Endothelial cell of umbilical vein (primary cell): ENCODE measurements around the gene MID2. TPM values are rescaled to one million over a fixed set of nuclear protein-coding genes. Genes with fewer than 3 reads are reported as not detected.

Experiments
- BruUV-seq: library from RNA; stranded (reverse); fragments of 400-500 nt; replicated peaks from 2 replicates; lab custom pipeline; 2021; lab: Mats Ljungman, UMichigan
- CTCF ChIA-PET: fragments of 300-600, 350-600 bp; sonication (Branson Sonifier 250); formaldehyde crosslinking; loops from one replicate; lab custom pipeline; 2021; ENCODE audit warnings: antibody characterized with exemption, inconsistent platforms; lab: Charles Lee
- POLR2A ChIA-PET: fragments of 300-600, 350-600 bp; sonication (Branson Sonifier 250); formaldehyde crosslinking; loops from one replicate; lab custom pipeline; 2021; ENCODE audit warnings: antibody characterized with exemption, inconsistent platforms; lab: Charles Lee
- DNase-seq: peaks from one replicate; pipeline ENCODE4 v3.0.0-alpha.2; 2011; ENCODE audit warnings: low read depth, low spot score
- FAIRE-seq: peaks from 2 replicates; lab custom pipeline; 2011; peaks lifted over from hg19 to GRCh38; lab: Jason Lieb, UNC
- H2AFZ ChIP-seq: 2 replicates; pipeline ENCODE4 v1.6.0; 2012; ENCODE audit warnings: low read depth, low read length, control low read depth, inconsistent platforms
- H3K27ac ChIP-seq: 2 replicates; pipeline ENCODE4 v1.5.1; 2011; ENCODE audit warnings: low read depth, mild to moderate bottlenecking, control low read depth, low read length, moderate library complexity; ENCODE audit not compliant: insufficient read depth
- H3K27me3 ChIP-seq, 2 experiments: 2 replicates each; pipeline versions ENCODE4 v1.6.0 to v1.6.1; 2011; ENCODE audit warnings: low read length in 2 of 2, mixed read lengths in 1 of 2; ENCODE audit not compliant: control insufficient read depth in 2 of 2, insufficient read depth in 2 of 2
- H3K36me3 ChIP-seq, 2 experiments: 2 replicates in 1 of 2; 3 replicates in 1 of 2; pipeline ENCODE4 v1.5.1; 2011; ENCODE audit warnings: low read length in 2 of 2, mild to moderate bottlenecking in 1 of 2, moderate library complexity in 1 of 2; ENCODE audit not compliant: control insufficient read depth in 2 of 2, insufficient read depth in 2 of 2; ENCODE audit errors: extremely low read depth in 1 of 2
- H3K4me1 ChIP-seq: 3 replicates; pipeline ENCODE4 v1.5.1; 2011; ENCODE audit warnings: mild to moderate bottlenecking, low read length; ENCODE audit not compliant: control insufficient read depth, insufficient read depth; ENCODE audit errors: extremely low read depth
- H3K4me2 ChIP-seq: 2 replicates; pipeline ENCODE4 v1.6.1; 2011; ENCODE audit warnings: low read length, control low read depth, mixed read lengths; ENCODE audit not compliant: insufficient read depth
- H3K4me3 ChIP-seq, 3 experiments: fragments of 200-600 bp in 1 of 3; sonication (generic), shearing (Covaris generic) in 1 of 3; replicated peaks in 1 of 3; 2 replicates each; pipeline ENCODE4 v1.5.1; 2011 to 2016; ENCODE audit warnings: control low read depth in 3 of 3, low read length in 3 of 3, mild to moderate bottlenecking in 2 of 3, inconsistent platforms in 1 of 3, low read depth in 1 of 3, moderate library complexity in 1 of 3; ENCODE audit not compliant: insufficient read depth in 1 of 3
- H3K79me2 ChIP-seq: 2 replicates; pipeline ENCODE4 v1.6.0; 2012; ENCODE audit warnings: low read length, inconsistent platforms; ENCODE audit not compliant: control insufficient read depth, insufficient read depth
- H3K9ac ChIP-seq: replicated peaks from 2 replicates; pipeline ENCODE3; 2011; ENCODE audit warnings: low read length, control low read depth; ENCODE audit not compliant: insufficient read depth; ENCODE audit errors: extremely low read depth
- H3K9me1 ChIP-seq: replicated peaks from 3 replicates; pipeline ENCODE4 v1.6.0; 2011; ENCODE audit warnings: mild to moderate bottlenecking, low read length; ENCODE audit not compliant: control insufficient read depth, insufficient read depth; ENCODE audit errors: extremely low read depth
- H3K9me3 ChIP-seq: replicated peaks from 2 replicates; pipeline ENCODE4 v1.5.1; 2012; ENCODE audit warnings: low read length, inconsistent platforms; ENCODE audit not compliant: control insufficient read depth, insufficient read depth
- H4K20me1 ChIP-seq: replicated peaks from 2 replicates; pipeline ENCODE3; 2011; ENCODE audit warnings: mild to moderate bottlenecking, low read length; ENCODE audit not compliant: control insufficient read depth, insufficient read depth; ENCODE audit errors: extremely low read depth
- CTCF ChIP-seq, 2 donors: IDR thresholded peaks; 1 replicate in 1 of 2; 2 replicates in 1 of 2; pipeline ENCODE4 v1.5.1; 2011; ENCODE audit warnings: low read length in 2 of 2, mild to moderate bottlenecking in 2 of 2, moderate library complexity in 2 of 2, control low read depth in 1 of 2, inconsistent platforms in 1 of 2, low read depth in 1 of 2; ENCODE audit not compliant: insufficient read depth in 1 of 2; ENCODE audit errors: extremely low read depth in 1 of 2
- EZH2 ChIP-seq: IDR thresholded peaks from 2 replicates; pipeline ENCODE4 v1.6.1; 2012; ENCODE audit warnings: borderline replicate concordance, low read depth, mild to moderate bottlenecking, moderate library complexity, low read length, inconsistent platforms; ENCODE audit not compliant: severe bottlenecking
- FOS ChIP-seq: IDR thresholded peaks from 2 replicates; pipeline ENCODE4 v1.6.1; 2011; ENCODE audit warnings: mild to moderate bottlenecking, low read length, moderate library complexity, borderline replicate concordance; ENCODE audit not compliant: insufficient read depth
- GATA2 ChIP-seq: IDR thresholded peaks from 2 replicates; pipeline ENCODE4 v1.7.0; 2011; ENCODE audit warnings: low read depth, mild to moderate bottlenecking, moderate library complexity, mixed read lengths, low read length; ENCODE audit not compliant: insufficient read length, insufficient read depth
- JUN ChIP-seq: IDR thresholded peaks from 2 replicates; pipeline ENCODE4 v1.6.1; 2011; ENCODE audit warnings: borderline replicate concordance, low read depth; ENCODE audit not compliant: insufficient read length, insufficient read depth
- MAX ChIP-seq: IDR thresholded peaks from 2 replicates; pipeline ENCODE4 v1.6.1; 2011; ENCODE audit not compliant: insufficient read depth, insufficient read length
- MYC ChIP-seq: IDR thresholded peaks from one replicate; pipeline ENCODE4 v1.6.1; 2011; ENCODE audit warnings: mild to moderate bottlenecking, low read depth, low read length
- POLR2A ChIP-seq: IDR thresholded peaks from 2 replicates; pipeline ENCODE4 v1.6.1; 2012; ENCODE audit warnings: low read depth, mild to moderate bottlenecking, control low read depth, low read length
- POLR2AphosphoS5 ChIP-seq: IDR thresholded peaks from 2 replicates; pipeline ENCODE4 v1.6.1; 2012; ENCODE audit warnings: low read depth, mild to moderate bottlenecking, control low read depth, low read length, moderate library complexity; ENCODE audit not compliant: insufficient read depth
- dilution Hi-C: fragments of 300-500 bp; cut with MboI; formaldehyde crosslinking; loops from one replicate; pipeline ENCODE4 v1.15.0; 2019; ENCODE audit warnings: low sequenced_read_pairs; ENCODE audit not compliant: extremely low pct_ligation_motif_present
- intact Hi-C: fragments of 100-400 bp; cut with micrococcal nuclease; formaldehyde crosslinking; loops from one replicate; pipeline ENCODE4 v1.10.0; 2022
- polyA plus RNA-seq, 4 experiments: library from polyadenylated mRNA; depleted of rRNA in 3 of 4; stranded (reverse) in 3 of 4; unstranded in 1 of 4; fragments of >200 nt; gene quantifications; 2 replicates each; pipeline versions ENCODE4 v1.2.1 to v1.2.3, GENCODE V29; 2011 to 2012; ENCODE audit warnings: missing spikeins in 1 of 4
- total RNA-seq: library from RNA; stranded (reverse); gene quantifications from 2 replicates; pipeline ENCODE4 v1.2.3, GENCODE V29; 2021

The MID2 gene
- total and polyA plus RNA-seq, 2 donors (not counting 3 experiments of a cell fraction or from before 2014, with no cell fraction given) = 16.4 to 25.3 TPM

GRCh38 chrX:107857837-107858236 lies 32.2 kb downstream of the MID2 start:
- H4K20me1 ChIP-seq = no peaks in the 10 kb centered on the region
- no peaks in the 10 kb centered on the region for H3K36me3 ChIP-seq
- H3K4me1 ChIP-seq = no peaks in the 10 kb centered on the region
- no peak for DNase-seq
- ChIA-PET CTCF (interaction anchor here (1.7 kb wide), 1 partner anchor 81 kb away, joined by 3 read pairs; the partner anchor contains the start of gene NCBP2L), POLR2A (no interaction called here)
- intact Hi-C loops = no loop called here
- no peak overlapping the region for H3K9ac ChIP-seq
- FAIRE-seq = no peak
- H3K4me3 ChIP-seq = no peak overlapping the region
- no TSS peak for BruUV-seq
- dilution Hi-C loops = no loop called here
- no peak for TF ChIP-seq GATA2
- TF ChIP-seq POLR2A = no peak
- TF ChIP-seq POLR2AphosphoS5 = no peak
- no peak for TF ChIP-seq JUN
- no peak for TF ChIP-seq MYC
- TF ChIP-seq CTCF (IDR thresholded peaks at IDR 0.05; ENCODE audit: extremely low read depth in 1 of 2, insufficient read depth in 1 of 2, low read depth in 1 of 2, low read length in 2 of 2) = no peak
- TF ChIP-seq FOS = no peak
- no peak for TF ChIP-seq EZH2
- no peak for TF ChIP-seq MAX
- H3K9me3 ChIP-seq = no peaks in the 10 kb centered on the region
- H3K27me3 ChIP-seq = no peaks in the 10 kb centered on the region
- H3K9me1 ChIP-seq = no peaks in the 10 kb centered on the region
- no peak overlapping the region for H3K4me2 ChIP-seq
- no peaks in the 10 kb centered on the region for H3K79me2 ChIP-seq
- no peak overlapping the region for H2AFZ ChIP-seq
- H3K27ac ChIP-seq = no peak overlapping the region
